H1 (cell line): ENCODE results near the gene OST4. TPM values are rescaled to one million over a fixed set of nuclear protein-coding genes. Genes with fewer than 3 reads are reported as not detected.
A peak's percentile ranks its signal among the peaks of the same experiment; 100 is the strongest.

Source experiments
- CTCF ChIA-PET: fragments of 300-600 bp; sonication (Branson Sonifier 250); formaldehyde crosslinking; loops from one replicate; lab custom pipeline; 2021; ENCODE audit not compliant: partially characterized antibody; lab: Charles Lee
- POLR2A ChIA-PET: fragments of 300-600 bp; sonication (Branson Sonifier 250); formaldehyde crosslinking; loops from one replicate; lab custom pipeline; 2021; ENCODE audit warnings: inconsistent platforms; ENCODE audit not compliant: partially characterized antibody; lab: Charles Lee
- DNase-seq, 2 experiments: peaks; one replicate each; pipeline versions ENCODE4 v3.0.0 to v3.0.0-alpha.2; 2010 to 2022; ENCODE audit warnings: low spot score in 2 of 2, low read depth in 1 of 2, mixed read lengths in 1 of 2
- FAIRE-seq: peaks from 2 replicates; lab custom pipeline; 2011; peaks lifted over from hg19 to GRCh38; lab: Jason Lieb, UNC
- H2AFZ ChIP-seq: 2 replicates; pipeline ENCODE4 v1.8.1; 2012; ENCODE audit warnings: low read length, inconsistent platforms
- H2AK5ac ChIP-seq: 2 replicates; pipeline ENCODE4 v1.6.1; 2013; ENCODE audit warnings: low read depth, low read length
- H2BK120ac ChIP-seq: replicated peaks from 2 replicates; pipeline ENCODE3; 2013; ENCODE audit warnings: low read depth, low read length, inconsistent platforms
- H2BK12ac ChIP-seq: 2 replicates; pipeline ENCODE4 v1.6.1; 2013; ENCODE audit warnings: low read depth, low read length
- H2BK15ac ChIP-seq: 2 replicates; pipeline ENCODE4 v1.6.1; 2013; ENCODE audit warnings: low read length
- H2BK20ac ChIP-seq: 2 replicates; pipeline ENCODE4 v1.6.1; 2013; ENCODE audit warnings: low read length
- H2BK5ac ChIP-seq: 2 replicates; pipeline ENCODE4 v1.6.1; 2013; ENCODE audit warnings: low read depth, low read length
- H3K14ac ChIP-seq: 2 replicates; pipeline ENCODE4 v1.6.1; 2013; ENCODE audit warnings: inconsistent platforms; ENCODE audit not compliant: insufficient read length
- H3K18ac ChIP-seq: 2 replicates; pipeline ENCODE4 v1.6.1; 2013; ENCODE audit warnings: low read length; ENCODE audit errors: extremely low read depth
- H3K23ac ChIP-seq: 2 replicates; pipeline ENCODE4 v1.6.1; 2013; ENCODE audit warnings: inconsistent platforms; ENCODE audit not compliant: insufficient read length
- H3K23me2 ChIP-seq: 2 replicates; pipeline ENCODE4 v1.6.1; 2013; ENCODE audit warnings: low read depth, low read length
- H3K27ac ChIP-seq: 2 replicates; pipeline ENCODE4 v1.6.1; 2011; ENCODE audit warnings: low read depth, low read length, inconsistent platforms
- H3K27me3 ChIP-seq, 4 experiments: replicated peaks in 1 of 4; 1 replicate in 1 of 4; 2 replicates in 3 of 4; pipeline versions ENCODE4 v1.6.1 to v1.8.1; 2011 to 2013; ENCODE audit warnings: low read length in 3 of 4, mild to moderate bottlenecking in 3 of 4, inconsistent platforms in 2 of 4, mixed read lengths in 2 of 4, moderate library complexity in 1 of 4; ENCODE audit not compliant: control insufficient read depth in 3 of 4, insufficient read depth in 3 of 4; ENCODE audit errors: extremely low read depth in 1 of 4
- H3K36me3 ChIP-seq, 4 experiments: 2 replicates each; pipeline versions ENCODE4 v1.6.1 to v1.8.1; 2011 to 2013; ENCODE audit warnings: mild to moderate bottlenecking in 4 of 4, low read length in 3 of 4, moderate library complexity in 2 of 4, control low read depth in 1 of 4, inconsistent platforms in 1 of 4; ENCODE audit not compliant: insufficient read depth in 4 of 4, control insufficient read depth in 2 of 4
- H3K4ac ChIP-seq: replicated peaks from 2 replicates; pipeline ENCODE3; 2013; ENCODE audit warnings: low read length, low read depth, mixed read lengths, inconsistent platforms; ENCODE audit not compliant: insufficient read length
- H3K4me1 ChIP-seq, 4 experiments: replicated peaks in 1 of 4; 1 replicate in 1 of 4; 2 replicates in 3 of 4; pipeline versions ENCODE4 v1.6.1 to v1.8.1; 2011 to 2013; ENCODE audit warnings: low read length in 3 of 4, inconsistent platforms in 2 of 4, mixed read lengths in 1 of 4; ENCODE audit not compliant: insufficient read depth in 4 of 4, control insufficient read depth in 3 of 4
- H3K4me2 ChIP-seq, 2 experiments: 2 replicates each; pipeline versions ENCODE4 v1.6.1 to v1.8.1; 2011 to 2013; ENCODE audit warnings: low read depth in 2 of 2, low read length in 2 of 2, control low read depth in 1 of 2, inconsistent platforms in 1 of 2, mild to moderate bottlenecking in 1 of 2; ENCODE audit not compliant: insufficient read depth in 1 of 2
- H3K4me3 ChIP-seq, 4 experiments: fragments of 200-600, 300-600 bp in 1 of 4; sonication (generic), shearing (Covaris generic), sonication (Bioruptor Twin) in 1 of 4; 2 replicates each; pipeline versions ENCODE4 v1.5.1 to v1.8.1; 2011 to 2016; ENCODE audit warnings: low read length in 4 of 4, low read depth in 3 of 4, control low read depth in 2 of 4, inconsistent platforms in 2 of 4, mild to moderate bottlenecking in 2 of 4, mixed read lengths in 1 of 4, moderate library complexity in 1 of 4; ENCODE audit not compliant: insufficient read depth in 2 of 4; ENCODE audit errors: extremely low read depth in 1 of 4
- H3K56ac ChIP-seq: replicated peaks from 2 replicates; pipeline ENCODE3; 2013; ENCODE audit warnings: low read depth, mild to moderate bottlenecking, mixed read lengths, low read length, inconsistent platforms; ENCODE audit not compliant: insufficient read length
- H3K79me1 ChIP-seq: 2 replicates; pipeline ENCODE4 v1.6.1; 2013; ENCODE audit warnings: low read depth, low read length, control low read depth
- H3K79me2 ChIP-seq, 2 experiments: 2 replicates each; pipeline versions ENCODE4 v1.6.1 to v1.8.1; 2012 to 2013; ENCODE audit warnings: low read length in 2 of 2, mild to moderate bottlenecking in 2 of 2, inconsistent platforms in 1 of 2; ENCODE audit not compliant: insufficient read depth in 2 of 2, control insufficient read depth in 1 of 2
- H3K9ac ChIP-seq, 4 experiments: replicated peaks in 1 of 4; 1 replicate in 1 of 4; 2 replicates in 3 of 4; pipeline versions ENCODE4 v1.6.1 to v1.8.1; 2011 to 2013; ENCODE audit warnings: low read depth in 3 of 4, low read length in 3 of 4, control low read depth in 2 of 4, mild to moderate bottlenecking in 2 of 4, moderate library complexity in 2 of 4, inconsistent platforms in 1 of 4; ENCODE audit errors: extremely low read depth in 1 of 4
- H3K9me3 ChIP-seq, 2 experiments: 2 replicates each; pipeline versions ENCODE4 v1.6.1 to v1.8.1; 2012 to 2013; ENCODE audit warnings: mild to moderate bottlenecking in 2 of 2, moderate library complexity in 2 of 2, control low read depth in 1 of 2, inconsistent platforms in 1 of 2, low read depth in 1 of 2, low read length in 1 of 2, mixed read lengths in 1 of 2; ENCODE audit not compliant: insufficient read depth in 2 of 2
- H4K20me1 ChIP-seq, 2 experiments: replicated peaks in 1 of 2; 2 replicates each; pipeline versions ENCODE3 to v1.8.1; 2011 to 2013; ENCODE audit warnings: inconsistent platforms in 2 of 2, low read length in 2 of 2, mild to moderate bottlenecking in 1 of 2; ENCODE audit not compliant: insufficient read depth in 2 of 2, control insufficient read depth in 1 of 2
- H4K5ac ChIP-seq: 2 replicates; pipeline ENCODE4 v1.6.1; 2013; ENCODE audit warnings: low read length, low read depth, mixed read lengths, inconsistent platforms; ENCODE audit not compliant: insufficient read length
- H4K8ac ChIP-seq: 2 replicates; pipeline ENCODE4 v1.8.0; 2013; ENCODE audit warnings: mild to moderate bottlenecking, moderate library complexity, low read length, inconsistent platforms; ENCODE audit not compliant: insufficient read depth; ENCODE audit errors: extremely low read depth
- H4K91ac ChIP-seq: replicated peaks from 2 replicates; pipeline ENCODE3; 2013; ENCODE audit warnings: low read length, mixed read lengths, inconsistent platforms; ENCODE audit not compliant: insufficient read length
- EGR1 ChIP-seq: IDR thresholded peaks from 2 replicates; pipeline ENCODE4 v1.6.1; 2011; ENCODE audit warnings: low read depth, low read length, borderline replicate concordance
- KDM1A ChIP-seq: fragments of 200-600, 300-600 bp; sonication (generic); IDR thresholded peaks from 2 replicates; pipeline ENCODE4 v1.7.1; 2016; ENCODE audit warnings: mild to moderate bottlenecking, low read length, borderline replicate concordance
- MAX ChIP-seq: IDR thresholded peaks from 2 replicates; pipeline ENCODE4 v1.6.1; 2012; ENCODE audit warnings: inconsistent platforms
- NANOG ChIP-seq: IDR thresholded peaks from 2 replicates; pipeline ENCODE4 v1.6.1; 2011; ENCODE audit warnings: low read length, low read depth, mild to moderate bottlenecking, inconsistent platforms; ENCODE audit not compliant: insufficient read depth, poor library complexity, severe bottlenecking
- POLR2A ChIP-seq, 2 experiments: IDR thresholded peaks; 1 replicate in 1 of 2; 2 replicates in 1 of 2; pipeline ENCODE4 v1.6.1; 2011; ENCODE audit warnings: low read depth in 2 of 2, low read length in 2 of 2, mild to moderate bottlenecking in 2 of 2; ENCODE audit errors: control extremely low read depth in 1 of 2
- RFX5 ChIP-seq: IDR thresholded peaks from 2 replicates; pipeline ENCODE4 v1.6.1; 2011; ENCODE audit warnings: low read depth, low read length, improper control_type of control experiment, borderline replicate concordance
- SIRT6 ChIP-seq: IDR thresholded peaks from one replicate; pipeline ENCODE4 v1.7.1; 2012; ENCODE audit warnings: low read length, inconsistent platforms
- TAF1 ChIP-seq: IDR thresholded peaks from 2 replicates; pipeline ENCODE4 v1.6.1; 2011; ENCODE audit warnings: mild to moderate bottlenecking, low read depth, low read length
- YY1 ChIP-seq: IDR thresholded peaks from 2 replicates; pipeline ENCODE4 v1.6.1; 2011; ENCODE audit warnings: low read depth, mild to moderate bottlenecking, low read length
- WGBS, 2 experiments: shearing (Covaris generic) in 1 of 2; methylation state at CpG; one replicate each; pipeline versions ENCODE4 v1.1.6 to v1.1.7; 2013 to 2015; ENCODE audit warnings: low lambda C conversion rate in 2 of 2, mixed read lengths in 2 of 2, inconsistent platforms in 1 of 2, low coverage in 1 of 2, missing lambda C conversion rate in 1 of 2; ENCODE audit not compliant: insufficient replicate concordance in 2 of 2, insufficient coverage in 1 of 2, insufficient read length in 1 of 2; ENCODE audit errors: extremely low coverage in 1 of 2, missing lambda C conversion rate in 1 of 2; 5-methylcytosine and 5-hydroxymethylcytosine counted together
- polyA plus RNA-seq, 7 experiments: library from polyadenylated mRNA; depleted of rRNA in 3 of 7; stranded (reverse) in 5 of 7; unstranded in 2 of 7; fragments of >200 nt in 5 of 7; fragments of 200-250 nt in 2 of 7; gene quantifications; 1 replicate in 5 of 7; 2 replicates in 1 of 7; 4 replicates in 1 of 7; pipeline versions ENCODE4 v1.2.1 to v1.2.3, GENCODE V29; 2011 to 2013; ENCODE audit warnings: missing spikeins in 2 of 7, mixed read lengths in 2 of 7
- total RNA-seq: library from RNA; stranded (reverse); fragmentation: NEBNext Ultra II Directional; extraction: Animal tissue kit (Norgen Biotek cat#: 25700); gene quantifications from 2 replicates; pipeline ENCODE4 v1.2.1, GENCODE V29; 2021
- TF ChIP-seq, protein P1 (sequence below): IDR thresholded peaks from 2 replicates; pipeline ENCODE4 v1.6.1; 2012; ENCODE audit warnings: low read length, inconsistent platforms

The OST4 gene
- total and polyA plus RNA-seq, 2 of the 8 experiments (the other 6 are each of a cell fraction or from before 2014, with no cell fraction given), result 225 to 865 TPM

DNA sequence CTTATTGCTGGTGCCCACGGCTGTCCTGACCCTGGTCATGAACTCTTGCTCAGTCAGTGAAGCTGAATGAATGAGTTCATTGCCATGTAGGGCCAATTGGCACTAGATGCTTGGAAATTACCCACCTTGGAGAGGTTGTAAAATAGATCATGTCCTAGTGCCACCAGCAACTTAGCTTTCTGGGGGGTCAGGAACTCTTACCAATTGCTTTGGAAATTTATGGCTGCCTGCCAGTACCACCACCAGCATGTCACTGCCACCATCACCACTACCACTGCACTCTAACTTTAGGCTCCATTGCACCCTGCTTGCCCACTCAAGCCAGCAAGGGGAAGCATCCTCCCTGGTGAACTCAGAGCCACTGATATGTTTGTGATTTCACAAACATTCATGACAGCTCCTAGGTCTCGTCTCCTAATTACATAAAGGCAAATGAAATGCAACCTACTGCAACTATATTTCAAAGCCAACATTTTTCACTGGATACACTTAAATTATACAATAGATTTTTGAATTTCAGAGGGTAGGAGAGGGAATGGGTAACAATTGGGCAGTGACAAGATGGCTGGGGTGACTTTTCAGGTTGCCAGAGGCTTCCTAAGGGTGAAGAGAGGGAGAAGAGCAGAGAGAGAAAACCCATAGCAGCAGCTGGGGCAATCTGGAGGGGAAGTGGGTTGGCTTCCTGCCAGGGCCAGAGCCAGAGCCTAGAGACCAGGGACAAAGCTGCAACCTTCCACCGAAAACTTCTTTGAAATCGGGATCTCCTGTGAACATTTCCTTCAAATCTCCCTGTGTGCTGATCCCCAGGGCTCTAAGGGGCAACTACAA lies 3.5 kb upstream of the OST4 start:
- Histone ChIP-seq H3K4me2 (no peak overlapping the region), H4K91ac (no peak overlapping the region), H4K20me1 (peaks cover 0 to 3% of the 10 kb centered on the region in 2 experiments), H3K79me2 (peaks cover 0 to 12% of the 10 kb centered on the region in 2 experiments; a peak in 3 of 4 replicates), H3K27me3 (0 out of 7 replicates have a peak, but pooled peaks cover 0 to 3% (median 0%) of the 10 kb centered on the region in 4 experiments), H2BK5ac (no peak overlapping the region), H4K5ac (no peak overlapping the region), H3K4me1 (peaks cover 0 to 20% (median 7%) of the 10 kb centered on the region in 4 experiments; a peak in 6 of 7 replicates), H2AK5ac (0 out of 2 replicates have a peak overlapping the region, but pooled peaks have one; percentile 24), H4K8ac (no peak overlapping the region), H3K9me3 (no peaks in the 10 kb centered on the region), H3K23me2 (peaks cover 14% of the 10 kb centered on the region; the same call in 1 of the 2 replicates), H2BK20ac (no peak overlapping the region), H3K4me3 (no peak overlapping the region), H2AFZ (no peak overlapping the region), H3K56ac (no peak overlapping the region), H3K79me1 (peaks cover 3% of the 10 kb centered on the region; the same call in 1 of the 2 replicates), H3K14ac (no peak overlapping the region), H3K9ac (no peak overlapping the region), H3K18ac (no peak overlapping the region), H3K27ac (no peak overlapping the region), H3K23ac (no peak overlapping the region), H2BK15ac (peak overlapping the region; percentile 29; the same call in 1 of the 2 replicates), H3K36me3 (peaks cover 0 to under 1% (median 0%) of the 10 kb centered on the region in 4 experiments; a peak in 3 of 8 replicates), H2BK12ac (no peak overlapping the region), H3K4ac (no peak overlapping the region), H2BK120ac (no peak overlapping the region)
- FAIRE-seq (no peak), DNase-seq (no peak)
- 88% methylated on average over 4 of the region's 4 CpGs; no CpG with 5 or more reads in 1 of the 2 experiments for WGBS, 2 experiments
- ChIA-PET POLR2A (interaction anchor here (0.6 to 18.5 kb wide), 4 partner anchors 8 to 143 kb away, joined by 5 to 441 read pairs (median 34); partner anchors contain the start of genes AGBL5 and CAD), CTCF (interaction anchor here (0.9 to 1.7 kb wide), 6 partner anchors 8 to 228 kb away, joined by 3 to 8 read pairs (median 3); partner anchors contain the start of gene ABHD1)
- TF ChIP-seq, protein P1, sequence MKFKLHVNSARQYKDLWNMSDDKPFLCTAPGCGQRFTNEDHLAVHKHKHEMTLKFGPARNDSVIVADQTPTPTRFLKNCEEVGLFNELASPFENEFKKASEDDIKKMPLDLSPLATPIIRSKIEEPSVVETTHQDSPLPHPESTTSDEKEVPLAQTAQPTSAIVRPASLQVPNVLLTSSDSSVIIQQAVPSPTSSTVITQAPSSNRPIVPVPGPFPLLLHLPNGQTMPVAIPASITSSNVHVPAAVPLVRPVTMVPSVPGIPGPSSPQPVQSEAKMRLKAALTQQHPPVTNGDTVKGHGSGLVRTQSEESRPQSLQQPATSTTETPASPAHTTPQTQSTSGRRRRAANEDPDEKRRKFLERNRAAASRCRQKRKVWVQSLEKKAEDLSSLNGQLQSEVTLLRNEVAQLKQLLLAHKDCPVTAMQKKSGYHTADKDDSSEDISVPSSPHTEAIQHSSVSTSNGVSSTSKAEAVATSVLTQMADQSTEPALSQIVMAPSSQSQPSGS, result no peak
- no peak for TF ChIP-seq MAX
- TF ChIP-seq POLR2A (IDR thresholded peaks at IDR 0.05; ENCODE audit: control extremely low read depth in 1 of 2, low read depth in 2 of 2, low read length in 2 of 2), result no peak
- TF ChIP-seq NANOG, result no peak
- no peak for TF ChIP-seq RFX5
- TF ChIP-seq EGR1, result no peak
- no peak for TF ChIP-seq YY1
- no peak for TF ChIP-seq SIRT6
- TF ChIP-seq KDM1A, result no peak
- no peak for TF ChIP-seq TAF1
